Activated T-cell treated with anti-CD3 and anti-CD28 coated beads, Interleukin-2, amount 50 U/mL, for 24 hours (primary cell): Measurements from ENCODE around the gene COG5.
A peak's percentile ranks its signal among the peaks of the same experiment; 100 is the strongest.

Experiments
- DNase-seq: peaks from one replicate; pipeline ENCODE4 v3.0.0-alpha.2; 2020
- H3K27ac Mint-ChIP-seq: 2 replicates; pipeline ENCODE4 v1.8.0; 2020; ENCODE audit warnings: mild to moderate bottlenecking, mixed read lengths
- H3K27me3 Mint-ChIP-seq: 2 replicates; pipeline ENCODE4 v1.8.0; 2020; ENCODE audit warnings: mixed read lengths
- H3K36me3 Mint-ChIP-seq: 2 replicates; pipeline ENCODE4 v1.8.0; 2020; ENCODE audit warnings: low read depth, mixed read lengths
- H3K4me1 Mint-ChIP-seq: 2 replicates; pipeline ENCODE4 v1.8.0; 2020; ENCODE audit warnings: low read depth, mixed read lengths
- H3K4me3 Mint-ChIP-seq: 2 replicates; pipeline ENCODE4 v1.8.0; 2020; ENCODE audit warnings: mild to moderate bottlenecking, moderate library complexity, mixed read lengths
- H3K9me3 Mint-ChIP-seq: 2 replicates; pipeline ENCODE4 v1.8.0; 2020; ENCODE audit warnings: mixed read lengths

Gene COG5

GRCh38 chr7:107209565-107209964 is 354.2 kb downstream of the COG5 start:
- H3K4me3 Mint-ChIP-seq = no peak overlapping the region
- DNase-seq = no peak
- H3K9me3 Mint-ChIP-seq = peaks cover 3% of the 10 kb centered on the region
- H3K4me1 Mint-ChIP-seq = peaks cover 4% of the 10 kb centered on the region
- H3K27ac Mint-ChIP-seq = peak overlapping the region; percentile 50
- H3K27me3 Mint-ChIP-seq = no peaks in the 10 kb centered on the region
- peaks cover 85% of the 10 kb centered on the region for H3K36me3 Mint-ChIP-seq

DNA sequence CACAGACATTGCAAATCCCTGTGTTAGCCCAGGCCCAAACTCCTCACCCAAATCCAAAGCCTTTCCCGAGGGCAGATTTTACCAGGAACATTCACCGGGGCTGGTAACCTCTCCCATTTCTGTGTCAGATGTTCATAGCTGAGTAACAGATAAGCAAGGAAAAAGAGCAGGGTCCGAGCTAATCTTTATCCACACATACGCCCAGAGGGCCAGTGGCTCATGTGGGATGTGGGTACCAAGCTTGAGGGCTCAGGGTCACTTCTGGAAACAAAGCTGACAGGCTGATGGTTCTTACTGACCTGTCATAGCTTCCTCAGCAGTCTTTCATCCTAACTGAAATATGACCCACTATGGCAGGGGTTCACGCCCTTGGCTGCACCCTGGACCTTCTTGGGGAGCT is 355.2 kb downstream of the COG5 start:
- H3K9me3 Mint-ChIP-seq = no peaks in the 10 kb centered on the region
- H3K36me3 Mint-ChIP-seq = peaks cover 89% of the 10 kb centered on the region
- H3K4me1 Mint-ChIP-seq = peaks cover 4% of the 10 kb centered on the region
- H3K27me3 Mint-ChIP-seq = no peaks in the 10 kb centered on the region
- DNase-seq = no peak
- H3K4me3 Mint-ChIP-seq = no peak overlapping the region
- H3K27ac Mint-ChIP-seq = peak overlapping the region; percentile 26

- Mint-ChIP-seq H3K27ac (peak overlapping the region; percentile 26), H3K9me3 (no peaks in the 10 kb centered on the region), H3K27me3 (no peaks in the 10 kb centered on the region), H3K36me3 (peaks cover 89% of the 10 kb centered on the region), H3K4me3 (no peak overlapping the region), H3K4me1 (peaks cover 4% of the 10 kb centered on the region)
- no peak for DNase-seq
Measured at GRCh38 chr7:107208024-107208521, 355.6 kb downstream of the COG5 start.

GRCh38 chr7:107207459-107207858 is 356.3 kb downstream of the COG5 start:
- Mint-ChIP-seq H3K27me3 (no peaks in the 10 kb centered on the region), H3K4me3 (no peak overlapping the region), H3K27ac (peak overlapping the region; percentile 26), H3K9me3 (no peaks in the 10 kb centered on the region), H3K36me3 (peaks cover 89% of the 10 kb centered on the region), H3K4me1 (peaks cover 1% of the 10 kb centered on the region)
- no peak for DNase-seq

DNA sequence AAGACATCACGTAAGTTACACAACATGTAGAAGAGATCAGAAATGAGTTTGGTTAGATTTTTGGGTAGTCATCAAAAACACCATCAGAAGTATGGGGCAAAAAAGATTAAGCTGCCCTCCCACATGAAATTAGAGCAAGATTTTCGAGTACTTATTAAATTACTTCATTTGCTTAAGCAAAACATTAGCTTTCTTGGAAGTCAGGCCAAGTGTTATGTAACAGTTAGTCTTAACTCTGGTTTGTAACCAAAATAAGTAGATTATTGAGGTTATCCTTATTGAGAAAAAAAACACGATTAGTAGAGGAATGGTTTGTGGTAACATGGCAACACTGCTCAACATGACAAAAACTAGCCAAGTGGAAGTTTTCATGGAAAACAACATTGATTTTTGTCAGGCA is 357.0 kb downstream of the COG5 start:
- no peaks in the 10 kb centered on the region for H3K4me1 Mint-ChIP-seq
- no peak for DNase-seq
- no peaks in the 10 kb centered on the region for H3K27me3 Mint-ChIP-seq
- no peaks in the 10 kb centered on the region for H3K9me3 Mint-ChIP-seq
- peaks cover 94% of the 10 kb centered on the region for H3K36me3 Mint-ChIP-seq
- H3K4me3 Mint-ChIP-seq = no peak overlapping the region
- H3K27ac Mint-ChIP-seq = no peak overlapping the region

DNA sequence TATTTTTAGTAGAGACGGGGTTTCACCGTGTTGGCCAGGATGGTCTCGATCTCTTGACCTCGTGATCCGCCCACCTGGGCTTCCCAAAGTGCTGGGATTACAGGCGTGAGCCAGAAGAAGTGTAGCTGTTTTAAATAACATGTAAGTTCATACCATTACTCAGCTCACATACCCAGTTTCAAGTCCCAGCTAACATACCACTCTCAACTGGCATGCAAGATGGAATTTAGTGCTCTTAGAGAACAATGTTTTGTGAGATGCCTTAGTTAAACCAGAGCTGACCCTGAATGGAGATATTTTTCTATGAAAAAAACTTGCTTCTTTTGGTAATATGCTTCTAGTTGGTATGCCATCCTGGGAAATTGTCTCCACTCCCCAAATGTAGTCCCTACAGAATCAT is 357.6 kb downstream of the COG5 start:
- no peaks in the 10 kb centered on the region for H3K4me1 Mint-ChIP-seq

DNA sequence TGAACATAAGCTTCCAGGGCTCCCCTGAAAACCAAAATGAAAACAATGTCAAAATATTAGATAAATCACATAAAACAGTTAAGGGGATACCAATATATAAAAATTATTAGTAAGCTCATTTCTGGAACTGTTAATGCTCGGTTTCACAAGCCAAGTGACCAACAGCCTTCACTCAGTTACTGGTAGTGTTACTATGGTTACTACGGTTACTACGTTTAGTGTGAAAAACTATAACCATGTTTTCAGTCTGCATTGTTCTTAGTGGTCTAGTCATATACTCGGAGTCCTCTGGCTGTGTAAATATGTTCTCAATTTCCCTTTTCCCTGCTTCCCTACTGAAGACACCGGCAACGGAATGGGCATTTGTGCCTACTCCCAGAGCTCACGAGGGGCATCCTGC is 360.1 kb downstream of the COG5 start:
- Mint-ChIP-seq H3K9me3 (no peaks in the 10 kb centered on the region), H3K4me3 (no peak overlapping the region), H3K4me1 (no peaks in the 10 kb centered on the region), H3K27me3 (no peaks in the 10 kb centered on the region), H3K36me3 (peaks cover 94% of the 10 kb centered on the region), H3K27ac (peak overlapping the region; percentile 18)
- no peak for DNase-seq

More for the DNA sequence above, 357.6 kb downstream of the COG5 start:
- H3K9me3 Mint-ChIP-seq = no peaks in the 10 kb centered on the region
- H3K27ac Mint-ChIP-seq = no peak overlapping the region
- H3K27me3 Mint-ChIP-seq = no peaks in the 10 kb centered on the region
- DNase-seq = no peak
- H3K4me3 Mint-ChIP-seq = no peak overlapping the region
- peaks cover 94% of the 10 kb centered on the region for H3K36me3 Mint-ChIP-seq

- Mint-ChIP-seq H3K36me3 (peaks cover 92% of the 10 kb centered on the region), H3K9me3 (no peaks in the 10 kb centered on the region)
Measured at GRCh38 chr7:107201795-107202450, 361.8 kb downstream of the COG5 start.

DNA sequence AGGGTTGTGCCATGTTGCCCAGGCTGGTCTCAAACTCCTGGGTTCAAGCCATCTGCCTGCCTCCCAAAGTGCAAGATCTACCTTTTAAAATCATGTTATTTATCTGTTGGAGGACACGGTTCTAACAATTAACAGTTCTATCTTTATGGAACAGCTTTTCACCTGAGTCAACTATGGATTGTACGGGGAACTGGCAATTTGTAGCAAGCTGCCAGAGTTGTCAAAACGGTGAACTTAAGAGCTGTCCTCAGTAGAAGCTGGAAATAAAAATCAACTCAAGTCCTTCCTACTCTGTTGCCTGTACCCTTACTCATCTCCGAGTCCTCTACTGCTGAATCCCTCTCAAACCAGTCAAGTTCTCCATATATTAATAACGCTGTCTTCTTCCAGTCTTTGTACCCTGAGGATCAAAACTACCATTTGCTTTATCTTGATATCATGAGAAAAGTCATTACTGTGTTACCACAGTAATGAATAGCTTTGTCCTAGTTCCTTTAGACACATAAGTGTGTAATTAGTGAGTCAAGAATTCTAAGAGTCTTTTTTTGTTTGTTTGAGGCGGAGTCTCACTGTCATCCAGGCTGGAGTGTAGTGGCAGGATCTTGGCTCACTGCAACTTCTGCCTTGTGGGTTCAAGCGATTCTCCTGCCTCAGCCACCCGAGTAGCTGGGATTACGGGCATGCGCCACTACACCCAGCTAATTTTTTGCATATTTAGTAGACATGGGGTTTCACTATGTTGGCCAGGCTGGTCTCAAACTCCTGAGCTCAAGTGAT is 366.7 kb downstream of the COG5 start:
- Mint-ChIP-seq H3K4me3 (no peak overlapping the region), H3K9me3 (no peaks in the 10 kb centered on the region), H3K27me3 (no peaks in the 10 kb centered on the region), H3K4me1 (peaks cover 3% of the 10 kb centered on the region), H3K27ac (peak overlapping the region; percentile 80), H3K36me3 (peaks cover 78% of the 10 kb centered on the region)
- no peak for DNase-seq

More at GRCh38 chr7:107201795-107202450, 361.8 kb downstream of the COG5 start:
- H3K4me1 Mint-ChIP-seq = no peaks in the 10 kb centered on the region
- no peaks in the 10 kb centered on the region for H3K27me3 Mint-ChIP-seq
- peak overlapping the region; percentile 56 for H3K27ac Mint-ChIP-seq
- peak; percentile 44 for DNase-seq
- H3K4me3 Mint-ChIP-seq = no peak overlapping the region

DNA sequence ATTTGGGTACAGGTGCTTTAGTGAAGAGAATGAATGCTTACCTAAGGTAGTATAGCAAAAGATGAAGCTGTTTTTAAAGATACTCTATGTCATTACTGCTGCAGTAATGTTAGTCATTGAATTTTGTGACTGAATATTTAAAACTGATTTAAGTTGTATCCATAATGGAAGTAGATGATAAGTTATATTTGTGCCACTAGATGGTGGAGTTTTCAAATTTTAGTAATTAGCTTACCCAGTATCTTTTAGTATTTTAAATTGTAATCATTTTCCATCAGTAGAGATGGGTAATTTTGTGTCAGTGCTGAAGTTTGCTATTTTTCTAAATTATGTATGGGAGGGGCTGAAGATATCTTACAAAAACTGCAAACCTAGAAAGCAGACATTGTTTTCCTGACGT is 369.7 kb downstream of the COG5 start:
- Mint-ChIP-seq H3K36me3 (peaks cover 75% of the 10 kb centered on the region), H3K27me3 (no peaks in the 10 kb centered on the region), H3K9me3 (no peaks in the 10 kb centered on the region), H3K4me1 (peaks cover 4% of the 10 kb centered on the region), H3K4me3 (no peak overlapping the region), H3K27ac (peak overlapping the region; percentile 74)
- no peak for DNase-seq

DNA sequence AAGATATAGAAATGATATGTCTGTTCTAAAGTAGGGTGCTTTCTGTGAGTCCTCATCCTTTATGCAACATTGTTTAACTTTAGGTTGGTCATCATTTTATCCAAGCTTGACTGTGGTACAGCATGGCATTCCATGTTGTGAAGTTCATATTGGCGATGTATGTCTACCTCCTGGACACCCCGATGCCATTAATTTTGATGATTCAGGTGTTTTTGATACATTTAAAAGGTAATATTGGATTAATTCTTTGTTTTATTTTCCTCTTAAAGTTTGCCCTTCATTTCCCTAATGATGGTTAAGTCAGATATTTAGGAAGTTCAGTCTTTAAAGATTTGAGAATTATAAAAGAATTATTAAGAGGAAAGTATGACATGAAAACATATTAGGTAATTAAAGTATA is 373.6 kb downstream of the COG5 start:
- Mint-ChIP-seq H3K36me3 (peaks cover 80% of the 10 kb centered on the region), H3K4me3 (no peak overlapping the region)

GRCh38 chr7:107187774-107188173 is 375.9 kb downstream of the COG5 start:
- Mint-ChIP-seq H3K4me3 (no peak overlapping the region), H3K27me3 (no peaks in the 10 kb centered on the region), H3K36me3 (peaks cover 84% of the 10 kb centered on the region), H3K4me1 (peaks cover 16% of the 10 kb centered on the region), H3K27ac (peak overlapping the region; percentile 63), H3K9me3 (no peaks in the 10 kb centered on the region)
- DNase-seq = no peak

More for the DNA sequence above, 373.6 kb downstream of the COG5 start:
- H3K4me1 Mint-ChIP-seq = peaks cover 7% of the 10 kb centered on the region
- H3K9me3 Mint-ChIP-seq = no peaks in the 10 kb centered on the region
- no peaks in the 10 kb centered on the region for H3K27me3 Mint-ChIP-seq
- no peak overlapping the region for H3K27ac Mint-ChIP-seq
- no peak for DNase-seq

DNA sequence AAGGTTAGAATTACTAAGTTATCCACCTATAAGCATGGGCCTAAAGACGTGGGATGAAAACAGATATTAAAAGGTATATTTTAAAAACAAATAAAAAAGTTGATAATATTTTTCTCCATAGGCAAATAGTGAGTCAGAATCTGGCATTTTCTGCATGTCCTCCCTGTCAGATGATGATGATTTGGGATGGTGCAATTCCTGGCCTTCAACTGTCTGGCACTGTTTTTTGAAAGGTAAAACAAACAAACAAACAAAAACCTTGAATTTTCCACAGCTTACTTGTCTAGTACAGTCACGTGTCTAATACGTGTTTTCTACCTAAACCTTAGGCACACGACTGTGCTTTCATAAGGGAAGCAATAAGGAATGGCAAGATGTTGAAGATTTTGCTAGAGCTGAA is 377.5 kb downstream of the COG5 start:
- H3K36me3 Mint-ChIP-seq = peaks cover 77% of the 10 kb centered on the region

GRCh38 chr7:107185716-107186115 is 378.0 kb downstream of the COG5 start:
- H3K36me3 Mint-ChIP-seq = peaks cover 76% of the 10 kb centered on the region
- H3K9me3 Mint-ChIP-seq = no peaks in the 10 kb centered on the region

More for the DNA sequence above, 377.5 kb downstream of the COG5 start:
- no peaks in the 10 kb centered on the region for H3K9me3 Mint-ChIP-seq
- H3K27ac Mint-ChIP-seq = peak overlapping the region; percentile 38
- H3K4me1 Mint-ChIP-seq = peaks cover 20% of the 10 kb centered on the region
- H3K27me3 Mint-ChIP-seq = no peaks in the 10 kb centered on the region
- no peak overlapping the region for H3K4me3 Mint-ChIP-seq
- no peak for DNase-seq

GRCh38 chr7:107181172-107181571 is 382.5 kb downstream of the COG5 start:
- H3K4me1 Mint-ChIP-seq = peaks cover 58% of the 10 kb centered on the region
- H3K27me3 Mint-ChIP-seq = no peaks in the 10 kb centered on the region
- DNase-seq = no peak
- H3K9me3 Mint-ChIP-seq = no peaks in the 10 kb centered on the region
- H3K27ac Mint-ChIP-seq = peak overlapping the region; percentile 95
- peaks cover 49% of the 10 kb centered on the region for H3K36me3 Mint-ChIP-seq
- H3K4me3 Mint-ChIP-seq = no peak overlapping the region

More at GRCh38 chr7:107185716-107186115, 378.0 kb downstream of the COG5 start:
- H3K27me3 Mint-ChIP-seq = no peaks in the 10 kb centered on the region
- no peak overlapping the region for H3K4me3 Mint-ChIP-seq
- DNase-seq = no peak
- H3K27ac Mint-ChIP-seq = no peak overlapping the region
- peaks cover 25% of the 10 kb centered on the region for H3K4me1 Mint-ChIP-seq
